Activated CD4-positive, alpha-beta T cell treated with anti-CD3 and anti-CD28 coated beads for 24 hours (primary cell): ENCODE measurements around the gene ISX.

Experiments
- DNase-seq, 2 donors: peaks; one replicate each; pipeline ENCODE4 v3.0.0-alpha.2; 2020; ENCODE audit warnings: low read depth in 2 of 2

ISX gene

DNA sequence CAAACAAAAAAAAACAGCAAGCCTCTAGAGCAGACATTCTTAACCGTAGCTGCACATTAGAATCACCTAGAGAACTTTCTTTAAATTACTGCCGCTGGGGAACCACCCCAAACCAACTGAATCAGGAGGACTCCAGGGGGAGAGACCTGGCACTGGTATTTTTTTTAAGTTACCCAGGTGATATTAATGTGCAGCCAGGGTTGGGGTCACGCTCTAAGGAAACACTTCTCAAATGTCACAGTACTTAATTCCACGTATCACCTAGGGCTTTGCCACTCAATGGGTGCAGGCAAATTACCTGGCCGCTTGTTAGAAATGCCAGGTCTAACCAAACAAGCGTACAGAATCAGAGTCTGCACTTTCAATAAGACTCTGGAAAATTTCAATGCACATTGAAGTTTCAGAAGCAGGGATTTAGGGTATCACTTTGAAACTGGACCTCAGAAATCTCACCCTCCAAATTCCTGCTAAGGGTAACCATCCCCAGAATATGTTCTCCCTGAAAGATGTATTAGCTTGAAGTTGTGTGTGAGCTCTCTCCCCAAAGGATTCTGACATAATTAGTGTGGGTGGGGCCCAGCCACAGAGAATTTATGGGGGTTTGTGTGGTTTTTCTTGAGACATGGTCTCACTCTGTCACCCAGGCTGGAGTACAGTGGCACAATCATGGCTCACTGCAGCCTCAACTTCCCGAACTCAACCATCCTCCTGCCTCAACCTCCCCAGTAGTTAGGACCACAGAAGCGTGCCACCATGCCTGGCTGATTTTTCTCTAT, 12.7 kb upstream of the ISX start:
- no peak for DNase-seq

DNA sequence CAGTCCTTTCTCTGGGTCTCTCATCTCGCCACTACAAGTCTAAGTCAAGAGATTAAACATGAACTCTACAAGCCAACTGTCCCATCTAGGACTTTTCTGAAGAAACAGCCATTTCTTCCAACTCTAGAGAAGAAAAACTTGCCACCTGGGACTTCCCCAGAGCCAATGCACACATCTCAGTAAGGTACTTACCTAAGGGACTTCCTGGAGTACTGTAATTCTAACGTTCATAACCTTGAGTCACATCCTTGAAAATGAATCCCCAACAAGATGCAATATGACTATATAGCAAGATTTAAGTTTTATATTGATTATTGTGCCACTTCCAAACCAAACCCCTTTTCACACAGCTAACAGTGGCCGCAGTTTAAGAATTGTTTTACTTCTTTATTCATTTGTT, 11.9 kb upstream of the ISX start:
- DNase-seq, result no peak

DNA sequence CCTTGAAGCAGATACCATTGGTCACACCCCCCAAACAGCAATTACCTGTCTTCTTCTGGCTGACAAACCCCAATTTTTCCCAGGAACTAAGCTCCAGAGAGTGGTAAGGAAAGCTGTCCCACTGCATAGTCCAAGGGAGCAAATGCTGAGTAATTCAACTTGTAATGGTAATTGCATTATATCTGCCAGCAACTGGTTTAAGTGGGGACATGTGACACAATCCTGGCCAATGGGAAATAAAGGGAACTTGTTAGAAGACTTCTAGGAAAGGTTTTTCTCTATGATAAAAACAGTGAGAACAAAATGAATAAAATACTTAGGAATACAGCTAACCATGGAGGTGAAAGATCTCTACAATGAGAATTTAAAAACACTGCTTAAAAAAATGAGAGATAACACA, 9.5 kb upstream of the ISX start:
- no peak for DNase-seq

DNA sequence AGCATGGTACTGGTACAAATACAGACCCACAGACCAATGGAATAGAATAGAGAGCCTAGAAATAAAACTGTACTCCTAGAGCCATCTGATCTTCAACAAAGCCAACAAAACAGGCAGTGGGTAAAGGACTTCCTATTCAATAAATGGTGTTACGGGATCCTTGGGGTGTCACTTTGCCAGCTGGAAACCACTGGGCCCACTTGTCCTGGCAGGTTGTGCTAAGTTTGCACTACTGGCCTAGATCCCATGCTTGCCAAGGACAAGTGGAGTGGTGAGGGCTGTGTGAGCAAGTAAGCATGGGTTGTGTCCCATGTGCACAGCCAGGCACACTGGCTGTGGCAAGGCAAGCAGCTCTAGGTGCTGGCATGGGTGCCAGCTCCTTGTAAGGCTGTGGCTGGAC, 8.8 kb upstream of the ISX start:
- no peak for DNase-seq

DNA sequence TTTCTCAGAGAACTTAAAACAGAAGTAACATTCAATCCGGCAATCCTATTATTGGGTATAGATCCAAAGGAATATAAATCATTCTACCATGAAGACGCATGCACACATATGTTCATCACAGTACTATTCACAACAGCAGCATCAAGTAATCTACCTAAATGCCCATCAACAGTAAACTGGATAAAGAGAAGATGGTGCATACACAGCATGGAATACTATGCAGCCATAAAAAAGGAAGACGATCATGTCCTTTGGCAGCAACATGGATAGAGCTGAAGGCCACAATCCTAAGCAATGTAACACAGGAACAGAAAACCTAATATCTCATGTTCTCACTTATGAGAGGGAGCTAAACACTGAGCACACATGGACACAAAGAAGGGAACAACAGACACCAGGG, 6.3 kb upstream of the ISX start:
- DNase-seq, result no peak

DNA sequence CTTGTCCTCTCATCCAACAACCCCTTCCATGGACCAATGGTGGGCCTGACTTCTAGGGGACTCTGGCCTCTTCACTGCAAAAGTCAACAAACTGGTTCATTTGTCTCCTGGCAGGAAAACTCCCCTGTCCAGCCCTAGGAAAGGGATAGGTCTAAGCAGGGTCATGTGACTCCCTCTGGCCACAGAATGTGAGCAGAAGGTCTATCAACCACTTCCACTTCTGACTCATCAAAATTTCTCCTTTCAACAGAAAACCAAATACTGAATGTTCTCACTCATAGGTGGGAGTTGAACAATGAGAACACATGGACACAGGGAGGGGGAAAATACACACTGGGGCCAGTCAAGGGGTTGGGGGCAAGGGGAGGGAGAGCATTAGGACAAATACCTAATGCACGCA, 1.3 kb upstream of the ISX start:
- no peak for DNase-seq

DNA sequence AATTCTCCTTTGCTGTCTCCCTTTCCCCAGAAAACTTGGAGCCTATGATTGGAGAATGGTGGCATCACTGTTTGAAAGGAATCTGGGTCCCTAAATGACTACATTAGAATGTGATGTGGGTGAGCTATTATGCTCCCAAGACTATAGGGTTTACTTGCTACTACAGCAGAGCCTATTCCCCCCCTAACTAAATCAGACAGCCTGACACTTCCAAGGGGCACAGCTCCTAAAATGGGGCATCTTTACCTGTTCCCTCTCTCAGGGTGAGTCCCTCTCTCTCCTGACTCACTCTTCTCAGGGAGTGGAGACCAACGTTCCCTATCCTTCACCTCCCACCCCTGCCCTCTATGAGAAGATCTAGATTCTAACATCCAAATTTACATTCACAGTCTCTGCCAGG, 775 bp upstream of the ISX start:
- no peak for DNase-seq

DNA sequence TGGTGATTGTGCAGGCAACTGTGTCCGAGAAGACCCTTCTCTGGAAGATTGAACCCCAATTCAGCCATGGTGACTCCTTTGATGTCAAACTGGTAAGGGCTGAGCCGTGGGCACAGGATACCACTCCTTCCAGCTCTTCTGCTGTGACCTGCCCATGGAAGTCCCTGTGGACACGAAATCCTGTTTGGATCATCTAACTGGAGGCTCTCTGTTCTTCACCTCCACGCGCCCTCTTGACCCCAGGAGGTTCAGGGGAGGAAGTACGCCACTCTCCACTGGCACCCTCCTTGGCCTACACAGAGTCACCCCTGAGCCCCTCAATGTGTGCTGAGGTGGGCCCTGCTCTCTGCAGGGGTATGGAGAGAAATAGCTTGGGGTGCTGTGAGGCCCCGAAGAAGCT, 810 bp downstream of the ISX start:
- DNase-seq, result no peak

DNA sequence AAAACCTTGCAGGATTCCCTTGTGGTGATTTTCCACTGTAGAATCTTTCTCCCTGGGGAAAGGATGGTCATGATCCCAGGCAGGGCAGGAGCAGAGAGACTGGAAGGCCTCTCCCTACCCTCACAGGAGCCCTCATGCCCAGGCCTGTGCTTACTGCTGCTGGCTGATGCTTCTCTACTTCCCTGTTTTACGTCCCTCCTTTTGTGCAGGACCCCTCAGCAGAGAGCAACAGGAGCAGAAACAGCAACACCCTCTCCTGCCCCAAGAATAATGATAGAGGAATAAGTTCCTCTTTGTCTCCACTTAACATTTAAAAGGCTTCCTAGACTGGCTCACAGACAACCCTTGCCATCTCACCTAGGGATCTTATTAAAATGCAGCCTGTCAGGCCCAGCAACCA, 3.6 kb downstream of the ISX start:
- no peak for DNase-seq

DNA sequence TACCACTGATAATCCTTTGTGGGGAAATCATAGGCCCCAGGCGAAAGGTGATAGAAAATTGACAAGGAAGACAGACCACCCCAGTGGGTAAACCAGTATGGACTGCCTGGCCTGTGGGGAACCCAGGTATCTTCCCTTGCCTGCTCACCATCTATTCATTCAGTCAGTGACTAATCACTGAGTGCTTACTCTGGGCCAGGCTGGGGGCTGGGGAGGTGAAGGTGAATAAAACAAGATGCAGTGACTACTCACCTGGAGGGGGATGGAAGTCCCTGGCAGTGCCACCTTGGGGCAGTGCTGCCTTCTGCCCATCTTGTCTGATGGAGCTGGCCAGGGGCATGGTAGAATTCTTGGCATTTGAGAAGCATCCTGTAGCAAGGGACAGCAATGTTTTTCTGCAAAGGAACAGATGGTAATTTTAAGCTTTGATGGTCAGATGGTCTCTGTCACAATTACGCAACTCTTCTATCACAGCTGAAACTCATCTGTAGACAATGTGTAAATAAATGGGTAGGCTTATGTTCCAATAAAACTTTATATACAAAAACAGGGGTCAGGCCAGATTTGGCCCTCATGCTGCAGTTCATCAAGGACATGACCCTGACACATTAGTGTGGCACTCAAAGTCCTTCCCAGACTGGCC, 4.6 kb downstream of the ISX start:
- no peak for DNase-seq

DNA sequence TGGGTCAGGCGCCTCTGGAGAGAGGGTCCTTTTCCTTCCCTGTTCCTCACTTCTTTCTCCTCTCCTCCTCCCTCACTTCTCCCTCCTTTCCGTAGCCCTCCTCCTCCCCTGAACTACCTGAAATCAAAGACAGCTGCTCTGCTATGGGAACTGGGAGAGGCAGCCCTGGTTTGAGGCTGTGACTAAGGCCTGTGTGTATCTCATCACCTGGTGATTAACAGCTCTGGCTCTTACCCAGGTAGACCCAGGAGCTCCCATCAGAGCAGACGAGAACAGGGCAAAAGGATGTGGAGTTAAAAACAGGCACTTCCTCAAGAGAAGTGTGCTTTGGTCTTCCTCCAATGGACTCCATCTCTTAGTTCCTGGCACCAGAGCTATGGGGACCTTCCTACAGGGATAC, 5.8 kb downstream of the ISX start:
- DNase-seq, result no peak

DNA sequence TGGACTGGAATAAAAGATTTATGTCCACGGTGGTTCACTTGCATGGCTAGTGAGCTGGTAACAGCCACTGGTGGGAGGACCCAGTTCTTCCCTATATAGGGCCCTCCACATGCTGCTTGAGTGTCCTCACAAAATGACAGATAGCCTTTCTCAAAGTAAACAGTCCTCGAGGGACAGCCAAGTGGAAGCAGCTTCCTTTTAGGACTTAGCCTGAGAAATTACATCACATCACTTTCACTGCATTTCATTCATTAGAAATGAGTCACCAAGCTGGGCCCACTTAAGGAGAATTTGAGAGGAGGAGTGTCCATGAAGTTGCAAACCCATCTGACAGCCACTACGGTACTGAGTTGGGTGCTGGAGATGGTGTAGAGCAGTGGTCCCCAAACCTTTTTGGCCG, 7.0 kb downstream of the ISX start:
- no peak for DNase-seq

DNA sequence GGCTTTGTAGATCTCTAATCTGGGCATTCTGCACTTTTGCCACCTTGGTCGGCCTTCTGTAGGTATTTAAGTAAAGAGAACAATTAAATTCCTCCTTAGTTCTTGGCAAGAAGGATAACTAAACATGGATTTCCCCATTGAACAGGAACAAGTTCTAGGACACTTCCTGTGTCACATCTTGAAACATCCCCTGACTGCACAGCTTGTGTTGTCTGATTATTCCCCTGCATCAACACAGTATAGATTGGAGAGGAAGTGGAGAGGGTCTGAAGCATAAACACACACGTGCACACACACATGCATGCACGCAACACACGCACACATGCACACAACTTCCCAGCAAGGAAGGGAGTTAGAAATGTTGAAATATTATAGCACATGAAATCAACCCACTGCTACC, 8.6 kb downstream of the ISX start:
- no peak for DNase-seq

DNA sequence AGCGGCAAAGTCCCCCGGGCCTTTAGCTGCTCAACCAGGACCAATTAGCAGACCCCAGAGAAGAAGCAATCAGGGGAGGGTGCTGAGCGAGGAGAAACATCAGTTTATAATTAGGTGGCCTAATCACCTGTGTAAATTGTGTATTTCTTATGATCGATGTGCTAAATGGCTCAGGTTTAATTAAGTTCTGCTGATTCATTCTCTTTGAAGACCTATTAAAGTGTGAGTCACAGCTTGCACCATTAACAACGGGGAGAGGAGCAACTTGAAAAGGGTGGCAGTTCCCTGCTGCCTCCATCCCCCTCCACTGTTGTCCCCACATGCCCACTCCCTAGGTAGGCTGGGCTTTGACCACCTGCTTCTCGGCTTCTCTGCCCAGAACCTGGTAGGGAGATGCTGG, 10.7 kb downstream of the ISX start:
- no peak for DNase-seq

DNA sequence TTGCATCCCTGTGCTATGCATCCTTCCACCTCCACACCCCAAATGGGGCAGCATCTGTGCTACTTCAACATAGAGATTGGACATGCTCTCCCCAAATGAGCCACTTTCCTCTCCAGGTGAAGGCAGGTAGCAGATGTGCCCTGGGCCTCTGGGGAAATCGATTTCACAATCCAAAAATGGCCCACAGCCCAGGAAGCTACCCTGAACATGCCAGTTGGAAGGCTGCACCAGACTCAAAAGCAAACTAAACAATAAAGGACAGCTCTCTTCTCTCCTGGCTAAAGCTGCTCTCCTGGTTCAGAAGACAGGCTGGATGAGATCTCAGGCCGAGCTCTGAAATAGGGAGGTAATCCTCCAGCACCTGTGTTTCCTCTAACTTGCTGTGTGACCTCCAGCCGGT, 19.7 kb downstream of the ISX start:
- no peak for DNase-seq

DNA sequence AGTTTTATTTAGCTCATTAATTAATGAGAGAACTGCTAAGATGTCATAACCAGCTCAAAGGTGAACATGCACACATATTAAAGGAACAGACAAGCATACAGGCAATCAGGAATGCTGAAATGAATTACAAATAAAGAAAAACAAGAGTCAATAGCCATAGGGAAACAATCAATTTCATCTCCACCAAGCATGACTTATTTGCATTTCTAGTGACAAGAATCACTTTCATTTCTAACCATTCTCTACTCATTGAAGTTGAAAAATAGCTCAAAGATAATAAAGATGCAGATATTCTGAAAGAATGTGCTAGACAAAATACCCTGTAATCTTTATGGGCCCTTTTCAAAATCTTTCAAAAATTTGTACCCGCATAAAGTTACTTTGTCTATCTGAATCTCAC, 23.2 kb downstream of the ISX start:
- DNase-seq, result no peak

DNA sequence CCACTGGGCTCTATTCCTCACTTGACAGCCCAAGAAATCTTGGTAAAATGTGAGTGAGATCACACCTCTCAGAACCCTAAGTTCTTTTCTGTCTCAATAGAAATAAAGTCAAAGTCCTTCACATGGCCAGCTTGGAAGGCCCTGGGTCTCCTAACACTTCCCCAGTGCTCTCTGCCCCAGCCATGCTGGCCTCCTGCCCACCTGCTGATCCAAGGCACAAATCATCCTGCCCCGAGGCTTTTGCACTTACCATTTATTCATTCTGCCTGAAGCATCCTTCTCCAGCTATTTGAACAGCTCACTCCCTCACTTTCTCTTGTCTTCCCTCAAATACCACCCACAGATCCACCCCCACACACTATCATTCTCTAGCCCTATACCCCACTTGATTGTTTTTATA, 26.4 kb downstream of the ISX start:
- no peak for DNase-seq

DNA sequence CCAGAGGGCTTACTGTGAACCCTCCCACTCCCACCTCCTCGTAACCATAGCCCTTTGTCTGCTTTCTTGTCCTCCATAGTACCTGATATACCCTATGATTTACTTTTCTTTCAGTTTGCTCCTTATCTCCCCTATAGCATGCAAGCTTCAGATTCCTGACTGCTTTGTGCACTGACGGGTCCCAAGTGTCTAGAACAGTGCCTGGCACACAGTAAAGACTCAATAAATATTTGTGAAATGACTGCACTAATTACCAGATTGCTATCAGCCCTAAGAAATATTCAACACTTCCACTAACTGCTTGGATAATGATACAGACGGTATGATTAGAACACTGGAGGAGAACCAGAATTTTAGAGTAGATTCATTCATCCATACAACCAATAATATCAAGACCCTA, 33.0 kb downstream of the ISX start:
- DNase-seq, result no peak

DNA sequence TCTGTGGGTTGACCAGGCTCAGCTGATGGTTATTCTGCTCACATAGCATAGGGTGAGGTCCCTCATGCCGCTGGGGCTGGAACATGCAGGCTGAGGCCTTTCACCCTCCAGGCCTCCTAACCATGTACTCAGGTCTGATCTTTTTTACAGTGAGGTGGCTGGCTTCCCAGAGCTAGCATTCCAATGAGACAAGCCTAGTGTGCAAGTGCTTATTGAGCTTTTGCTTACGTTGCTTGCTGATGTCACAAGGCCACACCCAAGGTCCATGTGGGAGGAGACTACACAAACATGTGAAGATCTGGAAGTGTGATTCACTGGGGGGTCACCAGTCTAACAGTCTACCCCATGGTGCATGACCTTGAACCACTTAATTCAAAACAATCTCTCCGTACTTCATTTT, 33.9 kb downstream of the ISX start:
- DNase-seq, result no peak

DNA sequence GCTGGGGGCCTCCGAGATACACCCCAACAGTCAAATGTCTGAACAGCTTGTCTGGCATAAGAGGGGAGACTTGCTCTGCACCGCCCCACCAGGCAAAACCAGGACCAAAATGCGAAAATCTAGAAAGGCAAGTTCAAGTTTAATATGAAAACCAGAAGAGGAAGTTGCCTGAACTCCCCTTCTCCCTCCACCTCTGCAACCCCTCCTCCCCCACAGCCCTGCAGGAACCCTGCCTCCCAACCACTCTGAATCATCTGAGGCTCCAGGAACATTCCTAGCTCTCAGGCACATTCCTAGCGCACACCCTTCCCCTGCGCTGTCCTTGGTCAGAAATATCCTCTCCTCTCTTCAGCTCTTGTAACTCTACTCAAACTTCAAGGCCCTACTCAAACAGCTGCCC, 36.7 kb downstream of the ISX start:
- DNase-seq, result no peak

DNA sequence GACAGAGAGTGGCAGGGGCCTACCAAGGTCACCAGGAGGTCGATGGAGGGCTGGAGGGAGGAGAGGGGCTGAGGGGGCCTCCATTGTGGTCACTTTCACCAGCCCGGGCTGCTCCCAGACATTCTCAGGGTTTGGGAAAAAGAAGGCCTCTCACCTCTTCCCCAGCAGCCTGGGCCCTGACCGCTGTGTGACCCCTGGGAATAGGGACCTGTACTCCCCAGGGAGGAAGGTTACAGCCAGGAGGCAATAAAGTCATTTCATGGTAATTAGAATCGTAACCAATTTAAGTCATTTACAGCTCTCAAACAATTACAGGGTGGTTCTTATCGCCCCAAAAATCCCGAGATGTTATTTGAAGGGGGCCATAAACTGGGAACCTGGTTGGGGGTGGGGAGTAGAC, 37.8 kb downstream of the ISX start:
- no peak for DNase-seq

DNA sequence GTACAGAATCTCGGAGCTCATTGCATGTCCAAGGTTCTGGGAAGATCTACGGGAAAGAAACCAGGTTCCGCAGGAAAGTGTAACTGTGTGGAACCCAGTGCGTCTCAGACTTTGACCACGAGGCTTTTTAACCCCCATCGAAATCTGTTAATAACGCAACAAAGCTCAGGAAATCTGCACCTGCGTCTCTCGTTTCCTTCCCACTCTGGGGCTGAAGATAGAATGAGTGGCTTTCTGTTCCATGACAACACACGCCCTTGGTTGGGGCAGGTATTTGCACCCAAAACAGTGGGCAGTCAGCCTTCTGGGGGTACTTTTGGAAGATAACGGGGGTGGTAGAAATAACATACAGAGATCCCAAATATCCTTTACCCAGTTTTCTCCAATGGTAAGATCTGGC, 38.5 kb downstream of the ISX start:
- no peak for DNase-seq

DNA sequence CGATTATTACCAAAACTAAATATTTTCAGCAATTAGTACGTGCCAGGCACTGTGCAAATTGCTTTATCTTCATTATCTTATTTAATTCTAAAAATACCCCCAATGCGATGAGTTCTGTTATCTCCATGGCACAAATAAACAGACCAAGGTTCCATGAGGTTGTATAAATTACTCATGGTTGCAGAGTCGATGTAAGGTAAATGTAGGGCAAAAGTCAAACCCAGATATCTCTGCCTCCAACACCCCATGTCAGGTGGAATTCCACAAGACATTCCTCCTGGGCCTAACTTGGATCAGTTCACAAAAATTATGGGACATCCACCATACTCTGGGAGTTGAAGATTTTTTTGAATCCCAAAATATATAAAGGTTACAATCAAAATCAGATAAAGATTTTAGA, 43.7 kb downstream of the ISX start:
- DNase-seq, result no peak

DNA sequence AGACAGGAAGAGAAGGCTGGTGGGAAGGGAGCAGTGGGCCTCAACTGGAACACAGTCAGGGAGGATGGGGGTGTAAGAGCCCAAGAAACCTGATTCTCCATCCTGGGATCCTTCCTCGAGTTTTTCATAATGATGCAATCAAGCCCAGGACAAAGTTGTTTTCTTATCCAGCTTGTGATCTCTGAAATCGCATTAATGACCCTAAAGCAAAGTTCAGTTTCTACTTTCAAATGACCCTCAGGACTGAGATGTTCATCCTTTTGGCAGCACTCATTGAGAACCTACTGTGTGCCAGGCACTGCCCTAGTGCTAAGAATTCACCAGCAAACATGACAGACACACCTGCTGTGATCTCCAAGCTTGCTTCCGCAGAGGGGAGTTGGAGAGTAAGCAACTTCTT, 45.3 kb downstream of the ISX start:
- DNase-seq, result no peak
